HG02870 (cell line): Measurements from ENCODE around the gene MEIS3.

Experiments used
- ATAC-seq: cut with Tn5 transposase; IDR thresholded peaks from one replicate; pipeline ENCODE4 v1.9.1; 2021; ENCODE audit warnings: mild to moderate bottlenecking, moderate library complexity; ENCODE audit not compliant: unreplicated experiment

MEIS3 gene

DNA sequence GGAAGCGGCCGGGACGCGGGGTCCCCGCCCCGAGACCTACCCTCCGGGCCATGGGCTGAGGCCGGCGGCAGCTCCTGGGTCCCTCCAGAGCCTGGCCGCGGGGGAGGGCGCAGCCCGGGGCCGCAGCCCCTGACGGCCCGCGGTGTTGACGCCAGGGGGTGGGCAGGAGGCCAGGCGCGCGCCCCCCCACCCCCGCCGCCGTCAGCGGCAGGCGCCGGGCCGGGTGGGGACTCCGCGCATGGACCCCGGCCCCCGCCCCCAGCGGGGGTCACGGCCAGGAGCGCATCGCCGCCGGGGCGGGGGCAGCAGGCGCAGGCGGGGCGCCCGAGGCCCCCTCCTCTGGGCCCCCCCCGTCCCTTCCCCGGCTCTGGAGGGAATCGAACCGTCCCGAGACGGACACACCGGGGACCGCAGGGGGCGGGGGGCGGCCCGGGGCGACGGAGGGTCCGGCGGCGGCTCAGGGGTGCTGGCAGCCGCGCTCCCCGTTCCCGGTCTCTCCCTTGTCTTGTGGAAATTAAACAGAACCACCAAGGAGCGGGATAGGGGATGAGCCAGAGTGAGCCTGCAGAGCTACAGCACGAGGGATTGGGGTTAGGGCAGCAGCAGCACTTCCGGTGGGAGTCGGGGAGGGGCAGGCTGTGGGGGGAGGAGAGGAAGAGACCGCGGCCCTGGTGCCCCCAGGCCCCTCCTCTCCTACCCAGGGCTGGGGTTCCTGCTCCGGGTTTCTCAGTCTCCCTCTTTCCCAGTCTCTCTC is at the start of gene MEIS3:
MEIS3 (minus strand) TSS at position 498 of the 754 bp plus-strand sequence; CDS start at position 52, 446 bp downstream.
- ATAC-seq = no peak

DNA sequence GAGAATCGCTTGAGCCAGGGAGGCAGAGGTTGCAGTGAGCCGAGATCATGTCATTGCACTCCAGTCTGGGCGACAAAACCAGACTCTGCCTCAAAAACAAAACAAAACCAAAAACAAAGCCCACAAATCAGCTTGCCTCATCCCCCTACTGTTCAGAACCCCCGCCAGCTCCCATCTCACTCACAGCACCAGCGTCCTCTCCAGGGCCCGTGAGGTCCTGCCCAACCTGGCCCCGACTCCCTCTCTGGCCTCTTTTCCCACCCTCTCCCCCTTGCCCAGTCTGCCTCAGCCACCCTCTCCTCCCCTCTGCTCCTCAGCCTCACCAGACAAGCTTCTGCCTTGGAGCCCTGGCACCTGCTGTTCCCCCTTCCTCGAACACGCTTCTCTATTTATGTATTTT is 48.6 kb upstream of the MEIS3 start:
- no peak for ATAC-seq

DNA sequence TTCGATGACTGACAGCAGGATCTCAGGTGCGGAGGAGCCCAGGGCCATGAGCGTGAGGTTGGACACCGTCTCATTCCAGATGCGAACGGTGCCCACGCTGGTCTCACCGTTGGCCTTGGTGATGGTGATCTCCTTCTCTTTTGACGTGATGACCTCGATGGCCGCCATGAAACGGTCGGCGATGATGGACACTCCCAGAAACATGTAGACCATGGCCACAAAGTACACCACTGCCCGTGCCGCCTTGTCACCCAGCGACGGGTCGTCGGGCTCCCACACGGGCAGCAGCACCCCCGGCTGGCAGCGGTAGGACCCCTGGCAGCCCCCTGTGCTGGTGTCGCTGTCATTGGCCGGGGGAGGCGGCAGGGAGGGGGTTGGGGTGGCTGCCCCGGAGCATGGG is 46.6 kb upstream of the MEIS3 start:
- no peak for ATAC-seq

DNA sequence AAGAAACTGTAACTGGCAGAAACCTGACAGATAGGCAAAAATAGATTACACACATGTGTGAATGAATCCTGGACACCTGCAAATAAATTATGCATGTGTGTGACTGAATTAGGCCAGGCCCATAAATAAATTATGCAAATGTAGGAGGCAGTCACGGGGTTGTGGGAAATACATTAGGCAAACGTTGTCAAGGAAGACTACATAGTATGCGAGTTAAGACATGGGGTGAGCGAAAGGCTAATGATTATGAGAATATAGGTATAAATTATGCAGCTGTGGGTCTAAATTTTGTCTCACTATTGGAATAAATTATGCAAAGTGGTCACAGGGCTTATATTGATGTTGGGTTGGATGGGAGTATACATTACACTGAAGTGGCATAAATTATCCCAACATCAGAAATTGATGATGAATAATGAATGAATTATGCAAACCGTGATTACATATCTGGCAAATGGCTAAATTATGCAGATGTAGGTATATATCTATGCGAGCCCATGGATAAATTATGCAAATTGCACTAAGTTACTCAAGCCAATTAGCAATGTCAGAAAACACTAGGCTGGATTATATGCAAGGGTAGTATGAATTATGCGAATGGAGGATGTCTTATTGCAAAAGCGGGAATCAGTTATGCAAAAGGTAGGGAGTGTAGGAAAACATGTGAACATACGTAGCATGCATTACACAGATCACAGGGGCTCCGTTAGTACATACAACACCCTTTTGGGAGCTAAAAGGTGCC is 45.5 kb upstream of the MEIS3 start:
- no peak for ATAC-seq

DNA sequence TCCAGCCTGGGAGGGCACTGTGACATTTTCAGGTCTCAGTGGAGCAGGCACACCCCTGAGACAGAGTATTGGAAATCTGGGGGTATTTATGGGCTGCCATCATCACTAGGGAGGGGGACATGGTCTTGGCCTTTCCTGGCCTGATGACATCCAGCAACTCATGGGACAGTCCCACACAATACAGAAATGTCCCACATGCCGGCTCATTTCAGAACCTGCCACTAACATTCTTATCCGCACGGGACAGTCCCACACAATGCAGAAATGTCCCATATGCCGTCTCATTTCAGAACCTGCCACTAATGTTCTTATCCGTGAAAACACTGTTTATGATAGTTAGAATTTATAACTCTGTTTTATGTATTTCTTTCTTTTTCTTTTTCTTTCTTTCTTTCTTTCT is 42.5 kb upstream of the MEIS3 start:
- ATAC-seq = no peak

DNA sequence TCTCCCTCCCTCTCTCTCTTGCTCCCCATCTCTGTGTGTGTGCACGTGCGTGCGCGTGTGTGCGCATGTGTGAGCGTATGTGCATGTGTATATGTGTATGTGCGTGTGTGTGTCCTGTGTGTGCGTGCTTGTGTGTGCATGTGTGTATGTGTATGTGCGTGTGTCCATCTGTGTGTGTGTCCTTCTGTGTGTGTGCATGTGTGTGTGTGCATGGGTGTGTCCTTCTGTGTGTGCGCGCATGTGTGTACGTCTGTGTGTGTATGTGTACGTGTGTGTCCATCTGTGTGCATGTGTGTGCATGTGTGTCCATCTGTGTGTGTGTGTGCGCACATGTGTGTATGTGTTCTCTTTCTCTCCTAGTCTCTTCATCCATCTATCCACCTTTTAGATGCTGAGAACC is 40.1 kb upstream of the MEIS3 start:
- no peak for ATAC-seq

DNA sequence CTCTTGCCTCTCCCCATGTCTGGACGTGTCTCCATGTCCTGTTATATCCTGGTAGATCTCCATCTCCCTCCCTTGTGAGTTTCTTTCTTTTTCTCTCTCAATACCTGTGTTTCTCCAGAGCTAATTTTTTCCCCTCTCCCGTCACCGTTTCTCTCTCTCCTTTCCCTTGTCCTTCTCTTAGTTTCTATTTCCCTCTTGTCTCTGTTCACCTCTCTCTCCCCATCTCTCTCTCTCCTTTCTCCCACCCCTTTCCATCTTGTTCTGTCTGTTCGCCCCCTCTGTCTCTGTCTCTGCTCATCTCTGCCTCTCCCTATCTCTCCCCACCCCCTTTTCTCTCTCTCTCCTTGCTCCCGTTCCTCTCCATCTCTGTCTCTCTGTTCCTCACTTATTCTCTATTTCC is 39.3 kb upstream of the MEIS3 start:
- no peak for ATAC-seq

DNA sequence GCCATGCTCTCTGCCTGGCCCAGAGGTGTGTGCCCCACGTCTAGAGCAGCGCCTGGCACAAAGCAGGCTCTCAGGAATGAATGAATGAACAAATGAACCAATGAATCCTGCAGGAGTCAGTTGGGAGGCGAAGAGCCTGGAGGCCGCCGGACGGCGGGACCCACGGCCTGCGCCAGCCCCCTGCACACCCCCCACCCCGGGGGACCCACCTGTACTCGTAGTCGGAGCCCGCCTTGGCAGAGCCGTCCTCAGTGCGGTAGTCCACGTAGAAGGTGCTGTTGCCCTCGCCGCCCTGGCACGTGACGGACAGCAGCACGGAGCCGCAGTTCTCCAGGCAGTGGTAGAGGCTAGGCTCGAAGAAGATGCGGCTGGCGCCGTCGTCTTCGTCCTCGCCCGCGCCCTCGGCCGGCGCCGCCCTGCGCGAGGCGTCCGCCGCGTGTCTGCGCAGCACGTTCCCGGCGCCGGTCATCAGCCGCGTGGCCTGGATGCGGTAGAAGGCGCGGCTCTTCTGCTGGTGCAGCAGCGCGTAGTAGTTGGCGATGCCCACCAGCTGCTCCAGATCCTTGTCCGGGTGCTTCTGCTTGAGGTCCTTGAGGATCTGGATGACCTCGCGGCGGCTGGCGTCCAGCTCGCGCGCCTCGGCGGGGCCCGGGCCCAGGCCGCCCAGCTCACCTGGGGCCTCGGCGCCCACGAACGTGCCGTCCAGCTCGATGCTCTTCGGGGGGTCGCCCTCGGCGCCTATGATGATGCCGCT is 37.6 kb upstream of the MEIS3 start:
- ATAC-seq = no peak

DNA sequence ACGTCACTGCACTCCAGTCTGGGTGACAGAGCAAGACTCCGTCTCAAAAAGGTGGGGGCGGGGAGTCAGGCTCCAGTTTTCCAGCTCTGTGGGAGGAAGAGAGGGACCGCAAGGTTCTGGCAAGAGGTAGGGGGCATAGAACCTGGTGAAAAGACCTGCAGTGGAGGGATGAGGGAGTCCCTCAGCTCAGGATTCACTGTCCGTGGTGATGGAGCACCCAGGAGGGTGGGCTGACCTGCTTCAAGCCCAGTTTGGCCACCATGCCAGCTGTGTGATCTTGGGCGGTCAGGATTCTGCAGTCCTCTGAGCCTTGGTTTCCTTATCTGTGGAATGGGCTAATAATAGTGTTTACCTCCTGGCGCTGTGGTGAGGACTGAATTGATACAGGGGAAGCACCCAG is 31.2 kb upstream of the MEIS3 start:
- no peak for ATAC-seq

DNA sequence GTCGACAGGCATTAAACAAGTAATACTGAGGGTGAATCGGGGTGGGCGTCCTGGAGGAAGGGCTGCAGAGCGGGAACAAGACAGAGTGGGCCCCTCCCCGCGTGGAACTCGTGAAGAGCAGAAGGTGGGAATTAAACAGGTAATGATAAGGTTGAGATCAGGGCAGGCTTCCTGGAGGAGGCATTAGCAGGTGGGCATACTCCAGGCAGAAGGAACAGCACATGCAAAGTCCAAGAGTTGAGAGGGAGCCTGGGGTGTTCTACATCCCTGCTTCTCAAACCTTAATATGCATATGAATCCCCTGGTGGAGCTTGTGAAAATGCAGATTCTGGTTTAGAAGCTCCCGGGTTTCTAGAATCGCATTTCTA is 29.0 kb upstream of the MEIS3 start:
- no peak for ATAC-seq

DNA sequence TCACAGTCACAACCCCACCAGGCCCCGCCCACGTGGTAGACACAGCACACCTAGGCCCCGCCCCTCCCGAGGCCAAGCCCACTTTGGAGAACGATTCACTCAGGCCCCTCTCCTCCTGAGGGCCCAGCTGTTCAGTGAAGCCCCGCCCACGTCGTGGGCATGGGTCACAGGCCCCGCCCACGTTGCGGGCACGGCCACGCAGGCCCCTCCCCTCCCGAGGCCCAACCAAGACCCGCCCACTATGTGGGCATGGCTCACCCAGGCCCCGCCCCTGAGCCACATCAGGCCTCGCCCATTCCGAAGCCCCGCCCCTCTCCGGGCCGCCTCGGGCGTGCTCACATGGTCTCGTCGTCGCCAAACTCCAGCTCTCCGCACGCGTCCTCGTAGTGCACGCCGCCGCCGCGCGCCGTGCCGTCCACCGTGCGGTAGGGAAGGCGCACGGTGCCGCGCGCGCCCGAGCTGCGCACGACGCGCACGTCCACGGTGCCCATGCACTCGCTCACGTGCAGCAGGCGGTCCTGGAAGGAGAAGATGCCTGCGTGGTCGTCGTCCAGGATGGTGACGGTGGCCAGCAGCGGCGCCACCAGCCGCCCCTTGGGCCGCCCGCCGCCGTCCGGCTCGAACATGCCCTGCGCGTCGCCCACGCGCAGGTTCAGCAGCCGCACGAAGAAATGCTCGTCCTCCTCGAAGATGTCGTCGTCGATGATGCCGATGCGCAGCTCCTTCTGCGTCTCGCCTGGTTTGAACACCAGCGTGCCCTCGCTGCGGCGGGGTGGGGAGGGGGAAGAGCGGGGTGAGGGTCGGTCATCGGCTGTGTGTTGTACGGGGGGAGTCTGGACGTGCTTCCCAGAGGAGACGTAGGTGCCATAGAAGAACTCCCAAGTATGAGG is 28.4 kb upstream of the MEIS3 start:
- no peak for ATAC-seq

DNA sequence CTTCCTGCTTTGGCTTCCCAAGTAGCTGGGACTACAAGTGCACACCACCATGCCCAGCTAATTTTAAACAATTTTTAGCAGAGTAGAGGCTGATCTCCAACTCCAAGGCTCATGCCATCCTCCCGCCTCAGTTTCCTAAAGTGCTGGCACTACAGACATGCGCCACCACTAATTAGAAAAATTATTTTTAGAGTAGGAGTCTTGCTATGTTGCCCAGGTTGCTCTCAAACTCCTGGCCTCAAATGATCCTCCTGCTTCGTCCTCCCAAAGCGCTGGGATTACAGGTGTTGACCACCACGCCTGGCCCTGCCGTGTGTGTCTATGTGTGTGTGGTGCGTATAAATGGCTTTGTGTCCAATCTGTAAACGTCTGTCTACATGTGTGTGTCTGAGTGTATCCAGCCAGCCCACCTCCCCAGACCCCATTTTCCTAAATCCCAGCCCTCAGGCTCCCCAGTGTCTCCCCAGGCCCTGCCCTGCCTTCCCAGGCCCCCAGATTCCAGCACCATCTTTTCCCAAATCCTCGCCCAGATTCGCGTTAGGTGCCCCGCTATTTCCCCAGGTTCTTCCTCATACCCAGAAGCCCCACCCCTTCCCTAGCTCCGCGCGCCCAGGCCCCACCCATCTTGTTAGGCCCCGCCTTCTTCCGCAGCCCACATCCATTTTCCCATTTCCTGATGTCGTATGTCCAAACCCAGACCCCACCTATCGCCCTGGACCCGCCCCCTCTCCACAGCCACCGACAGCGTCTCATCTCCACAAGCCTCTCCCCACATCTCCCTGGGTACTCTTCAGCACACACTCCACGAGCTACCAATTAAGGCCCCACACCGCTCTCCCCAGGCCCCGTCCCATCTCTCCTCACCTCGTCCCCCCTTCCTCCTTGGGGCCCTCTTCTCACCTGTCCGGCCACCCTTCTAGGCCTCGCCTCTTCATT is 27.5 kb upstream of the MEIS3 start:
- ATAC-seq = no peak

DNA sequence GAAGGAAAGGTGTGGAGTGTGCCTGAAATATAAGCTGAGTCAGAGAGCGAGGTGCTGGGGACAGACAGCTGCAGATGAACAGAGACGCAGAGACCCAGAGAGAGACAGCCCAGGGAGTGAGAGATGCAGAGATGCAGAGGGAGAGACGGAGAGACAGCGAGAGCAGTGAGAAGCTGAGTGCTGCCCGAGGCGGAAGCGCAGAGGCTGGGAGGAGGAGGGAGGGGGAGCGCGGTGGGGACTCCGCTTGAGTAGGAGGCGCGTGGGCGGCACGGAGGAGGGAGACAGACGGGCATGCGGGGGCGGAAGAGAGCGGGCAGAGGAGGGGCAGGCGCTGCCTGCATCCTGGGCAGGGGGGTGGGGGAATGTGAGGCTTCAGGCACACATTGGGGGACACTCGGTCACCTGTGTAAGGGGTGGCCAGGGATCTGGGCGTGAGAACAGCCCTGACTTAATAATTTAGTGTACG is 26.6 kb upstream of the MEIS3 start:
- ATAC-seq = no peak

DNA sequence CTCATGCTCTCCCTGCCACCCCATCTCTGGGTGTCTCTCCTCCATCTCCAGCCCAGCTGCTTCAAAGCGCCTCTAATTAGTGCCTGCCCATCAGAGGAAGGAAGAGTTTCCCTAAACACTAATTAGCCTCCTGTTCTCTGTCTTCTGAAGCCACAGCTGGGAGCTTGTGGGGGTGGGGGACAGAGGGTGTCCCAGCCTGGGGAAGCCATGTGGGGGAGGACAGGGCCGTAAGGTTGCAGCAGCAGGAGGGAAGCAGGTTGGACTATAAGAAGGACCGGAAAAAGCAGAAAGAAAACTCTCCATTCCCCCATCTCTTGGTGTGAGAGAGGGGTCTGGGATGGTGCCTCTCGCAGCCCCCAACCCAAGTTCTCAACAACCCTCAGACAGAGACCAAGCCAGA is 26.2 kb upstream of the MEIS3 start:
- no peak for ATAC-seq

DNA sequence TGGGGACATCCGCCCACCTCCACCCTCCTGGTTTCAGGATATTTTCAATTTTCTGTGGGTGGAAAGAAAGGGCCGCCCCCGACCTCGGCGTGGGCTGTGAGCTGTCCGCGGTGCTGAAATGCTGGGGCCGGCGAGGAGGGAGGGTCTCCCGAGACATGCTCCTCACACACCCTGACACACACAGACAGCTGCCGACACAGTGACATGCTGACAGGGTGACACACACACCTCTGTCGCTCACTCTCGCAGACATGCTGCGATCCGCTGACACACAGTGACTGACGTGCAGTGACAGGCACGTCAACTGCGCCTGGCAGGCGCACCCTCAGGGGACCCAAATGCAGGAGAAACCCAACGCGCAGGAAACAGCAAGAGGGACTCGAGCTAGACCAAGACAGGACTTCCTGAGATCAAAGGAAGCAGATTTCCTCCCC is 25.1 kb upstream of the MEIS3 start:
- ATAC-seq = no peak

DNA sequence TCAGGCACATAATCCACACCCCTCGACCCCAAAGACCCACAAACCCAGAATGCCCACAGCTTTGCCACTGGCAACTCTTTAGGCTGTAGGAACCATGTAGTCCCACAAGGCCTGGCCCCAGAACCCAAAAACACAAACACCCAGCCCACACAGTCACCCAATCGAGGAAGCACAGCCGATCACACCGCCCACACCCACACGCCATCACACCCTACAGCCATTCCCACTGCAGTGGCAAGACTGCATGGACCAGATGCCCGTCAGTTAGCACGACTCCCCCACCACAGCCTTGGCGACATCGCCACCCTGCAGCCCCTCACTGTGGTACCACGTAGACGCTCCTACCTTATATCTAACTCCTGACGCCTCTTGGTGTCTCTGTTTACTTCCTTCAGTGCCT is 24.0 kb upstream of the MEIS3 start:
- no peak for ATAC-seq

DNA sequence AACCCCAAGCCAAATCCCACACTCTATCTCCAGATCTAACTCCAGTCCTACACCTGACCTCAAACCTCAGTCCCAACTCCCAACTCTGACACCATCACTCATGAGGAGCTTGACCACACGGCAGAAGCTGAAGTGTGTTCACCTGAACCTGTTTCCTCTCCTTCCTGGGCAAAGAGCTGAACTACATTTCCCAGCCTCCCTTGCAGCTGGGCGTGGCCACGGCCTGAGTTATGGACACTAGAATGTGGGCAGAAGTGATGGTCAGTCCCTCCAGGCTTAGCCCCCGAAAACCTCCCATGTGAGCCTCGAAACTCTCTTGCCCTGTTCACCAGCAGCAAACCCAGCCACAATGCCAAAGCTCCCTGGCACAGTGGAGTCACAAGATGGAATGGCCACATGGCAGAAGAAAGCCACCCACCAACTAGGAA is 19.5 kb upstream of the MEIS3 start:
- ATAC-seq = no peak

DNA sequence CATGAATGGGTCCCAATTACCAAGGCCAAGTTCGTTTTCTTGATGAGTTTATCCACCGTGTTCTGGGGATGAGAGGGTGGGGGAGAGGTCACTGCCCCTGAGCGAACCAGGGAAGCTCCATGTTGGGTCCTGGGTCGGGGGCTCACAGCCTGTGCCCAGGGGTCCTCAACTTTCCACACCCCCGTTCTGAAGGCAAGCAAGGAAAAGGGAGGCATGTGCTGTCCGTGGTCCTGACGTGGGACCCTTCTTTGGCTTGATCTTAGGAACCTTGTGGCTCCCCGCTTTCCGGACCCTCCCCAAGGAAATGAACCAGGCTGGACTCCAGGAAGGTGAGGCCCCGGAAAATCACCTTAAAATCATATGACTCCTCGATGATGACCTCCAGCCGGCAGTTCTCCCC is 18.2 kb upstream of the MEIS3 start:
- ATAC-seq = no peak

DNA sequence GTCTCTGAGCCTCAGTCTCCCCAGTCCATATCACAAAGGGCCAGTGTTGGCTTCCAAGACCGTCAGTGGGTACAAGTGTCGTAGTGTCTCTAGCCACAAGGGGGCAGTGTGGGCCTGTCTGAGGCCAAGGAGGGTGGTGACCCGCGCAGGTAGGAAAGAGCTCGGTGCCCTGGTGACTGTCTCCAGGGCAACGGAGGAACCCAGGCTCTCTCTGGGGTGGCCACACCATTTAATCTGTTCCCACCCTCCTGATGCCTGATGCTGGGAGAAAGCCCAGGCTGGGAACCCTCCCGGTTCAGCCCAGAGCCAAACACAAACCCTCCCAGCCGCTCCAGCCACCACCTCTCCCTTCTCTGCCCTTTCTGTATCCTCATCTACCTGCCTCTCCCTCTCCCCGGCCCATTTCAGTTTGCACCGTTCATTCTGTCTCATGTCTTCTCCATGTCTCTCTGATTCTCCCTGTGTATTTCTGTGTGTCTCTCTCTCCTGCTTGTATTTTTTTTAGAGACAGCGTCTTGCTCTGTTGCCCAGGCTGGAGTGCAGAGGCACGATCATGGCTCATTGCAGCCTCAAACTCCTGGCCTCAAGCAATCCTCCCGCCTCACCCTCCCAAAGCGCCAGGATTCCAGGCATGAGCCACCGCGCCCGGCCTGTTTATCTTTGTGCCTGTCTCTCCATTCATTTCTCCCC is 17.5 kb upstream of the MEIS3 start:
- peak; percentile 48 for ATAC-seq
